HepG2 (cell line): ENCODE results near the gene HMGN4. TPM values are rescaled to one million over a fixed set of nuclear protein-coding genes. Genes with fewer than 3 reads are reported as not detected.

Experiments used
- HIC2 ChIP-seq: sonication (generic); formaldehyde crosslinking; IDR thresholded peaks from 2 replicates; pipeline ENCODE4 v1.9.0; 2022; ENCODE audit warnings: low read depth, missing genetic modification reagents
- KAT8 ChIP-seq: IDR thresholded peaks from 2 replicates; pipeline ENCODE4 v1.6.1; 2016; ENCODE audit warnings: missing genetic modification reagents, missing compliant biosample characterization
- KDM3A ChIP-seq: IDR thresholded peaks from 2 replicates; pipeline ENCODE4 v1.6.1; 2018; ENCODE audit warnings: low read depth, missing compliant biosample characterization
- MLXIP ChIP-seq: sonication (generic); formaldehyde crosslinking; IDR thresholded peaks from 2 replicates; pipeline ENCODE4 v1.9.0; 2021; ENCODE audit warnings: missing genetic modification reagents, borderline replicate concordance
- NRL ChIP-seq: sonication (generic); formaldehyde crosslinking; IDR thresholded peaks from 2 replicates; pipeline ENCODE4 v1.5.0; 2020; ENCODE audit warnings: missing genetic modification reagents, mild to moderate bottlenecking, moderate library complexity, borderline replicate concordance
- ONECUT2 ChIP-seq: sonication (generic); formaldehyde crosslinking; IDR thresholded peaks from 2 replicates; pipeline ENCODE4 v1.4.0; 2020; ENCODE audit warnings: missing genetic modification reagents
- RAD21 ChIP-seq: fragments of 450-650 bp; formaldehyde crosslinking; IDR thresholded peaks from 2 replicates; pipeline ENCODE4 v1.5.0; 2020; ENCODE audit warnings: mild to moderate bottlenecking
- SETDB1 ChIP-seq: sonication (generic); formaldehyde crosslinking; IDR thresholded peaks from 2 replicates; pipeline ENCODE4 v1.5.1; 2020; ENCODE audit warnings: missing genetic modification reagents, mild to moderate bottlenecking, borderline replicate concordance
- THAP8 ChIP-seq: sonication (generic); formaldehyde crosslinking; IDR thresholded peaks from 2 replicates; pipeline ENCODE4 v1.5.1; 2020; ENCODE audit warnings: missing genetic modification reagents, mild to moderate bottlenecking, borderline replicate concordance
- ZNF260 ChIP-seq: sonication (generic); formaldehyde crosslinking; IDR thresholded peaks from 2 replicates; pipeline ENCODE4 v1.4.0; 2020; ENCODE audit warnings: missing genetic modification reagents, low read depth, mild to moderate bottlenecking, borderline replicate concordance
- ZNF615 ChIP-seq: sonication (generic); formaldehyde crosslinking; IDR thresholded peaks from 2 replicates; pipeline ENCODE4 v1.5.0; 2020; ENCODE audit warnings: mild to moderate bottlenecking, missing genetic modification reagents, borderline replicate concordance
- ZNF644 ChIP-seq: IDR thresholded peaks from 2 replicates; pipeline ENCODE4 v1.6.1; 2016; ENCODE audit warnings: low read depth
- ZSCAN12 ChIP-seq: sonication (generic); formaldehyde crosslinking; IDR thresholded peaks from 2 replicates; pipeline ENCODE4 v1.9.0; 2021; ENCODE audit warnings: mild to moderate bottlenecking, missing genetic modification reagents
- ZZZ3 ChIP-seq: sonication (generic); formaldehyde crosslinking; IDR thresholded peaks from 2 replicates; pipeline ENCODE4 v1.4.0; 2020; ENCODE audit warnings: missing genetic modification reagents, mild to moderate bottlenecking, borderline replicate concordance
- polyA plus RNA-seq, 8 experiments: library from polyadenylated mRNA; depleted of rRNA in 3 of 8; stranded (reverse) in 7 of 8; unstranded in 1 of 8; fragments of >200 nt; fragmentation: Illumina TruSeq in 4 of 8; extraction: Trizol in 4 of 8; gene quantifications; 2 replicates each; pipeline versions ENCODE4 v1.2.1 to v1.2.3, GENCODE V29; 2011 to 2016; ENCODE audit warnings: low read depth in 4 of 8, missing spikeins in 1 of 8, mixed read lengths in 1 of 8; ENCODE audit not compliant: insufficient read depth in 1 of 8
- total RNA-seq, 5 experiments: library from RNA; depleted of rRNA; stranded (reverse); fragments of >200 nt; fragmentation: Illumina TruSeq; extraction: Trizol; gene quantifications; 2 replicates each; pipeline ENCODE4 v1.2.3, GENCODE V29; 2016; ENCODE audit warnings: low read depth in 1 of 5
- TF ChIP-seq, protein P1 (sequence below): sonication (generic); formaldehyde crosslinking; IDR thresholded peaks from 2 replicates; pipeline ENCODE4 v1.5.1; 2020; ENCODE audit warnings: missing genetic modification reagents, mild to moderate bottlenecking, borderline replicate concordance
- TF ChIP-seq, protein P2 (sequence below): sonication (generic); formaldehyde crosslinking; IDR thresholded peaks from 2 replicates; pipeline ENCODE4 v1.8.0; 2022; ENCODE audit warnings: missing genetic modification reagents, mild to moderate bottlenecking, moderate library complexity, borderline replicate concordance
- TF ChIP-seq, protein P3 (sequence below): sonication (generic); formaldehyde crosslinking; IDR thresholded peaks from 2 replicates; pipeline ENCODE4 v1.8.1; 2023; ENCODE audit warnings: missing genetic modification reagents, mild to moderate bottlenecking, borderline replicate concordance

Gene HMGN4
- total and polyA plus RNA-seq, 2 of the 13 experiments (the other 11 are each of a cell fraction or from before 2014, with no cell fraction given) = 39.9 to 52.1 TPM

DNA sequence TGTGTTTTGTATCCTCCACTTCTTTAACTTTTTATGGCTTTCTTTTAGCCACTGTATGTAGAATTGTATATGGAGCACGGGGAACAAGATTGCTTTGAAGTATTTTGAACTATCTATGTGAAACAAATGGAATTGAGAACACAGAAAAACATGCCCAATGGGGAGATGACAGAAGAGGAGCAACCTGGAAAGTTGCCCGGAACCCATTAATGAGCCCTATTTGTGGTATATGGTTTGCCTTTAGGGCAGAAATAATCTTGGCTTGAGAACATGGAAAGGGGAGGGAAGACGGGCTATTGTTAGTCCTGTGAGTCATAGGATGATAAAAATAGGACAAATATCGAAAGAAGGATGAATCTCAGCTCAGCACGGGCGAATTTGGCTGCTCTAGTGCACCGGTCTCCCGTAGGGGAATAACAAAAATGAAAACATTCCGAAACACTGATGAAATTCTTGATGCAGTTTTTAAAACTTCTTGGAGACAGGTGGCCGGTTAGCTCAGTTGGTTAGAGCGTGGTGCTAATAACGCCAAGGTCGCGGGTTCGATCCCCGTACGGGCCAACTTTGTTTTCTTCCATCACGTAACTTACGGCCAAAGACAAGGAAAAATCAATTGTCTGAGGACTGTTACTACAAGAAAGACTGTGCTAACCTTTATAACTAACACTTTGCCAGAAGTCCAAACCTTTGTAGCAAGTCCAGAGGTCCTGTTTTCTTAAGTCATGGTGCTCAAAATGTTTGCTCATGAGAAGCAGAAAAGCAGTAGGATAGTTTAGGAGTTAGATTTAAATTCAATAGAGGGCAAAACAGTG lies 15.7 kb downstream of the HMGN4 start (continued):
- TF ChIP-seq ZZZ3 (CRISPR knock-in tag) (no peak), MLXIP (CRISPR knock-in tag) (no peak), KAT8 (peak; percentile 59; the same call in 1 of the 2 replicates), ZNF260 (CRISPR knock-in tag) (no peak), ZNF644 (CRISPR knock-in tag) (no peak), ONECUT2 (CRISPR knock-in tag) (peak; percentile 94), SETDB1 (CRISPR knock-in tag) (no peak), THAP8 (CRISPR knock-in tag) (no peak), RAD21 (CRISPR knock-in tag) (0 out of 2 replicates have a peak, but pooled peaks have one; percentile 5), ZSCAN12 (CRISPR knock-in tag) (no peak), NRL (CRISPR knock-in tag) (no peak), ZNF615 (CRISPR knock-in tag) (no peak; the same call in 1 of the 2 replicates), HIC2 (CRISPR knock-in tag) (no peak), KDM3A (CRISPR knock-in tag) (0 out of 2 replicates have a peak, but pooled peaks have one; percentile 9)
- TF ChIP-seq, protein P1, sequence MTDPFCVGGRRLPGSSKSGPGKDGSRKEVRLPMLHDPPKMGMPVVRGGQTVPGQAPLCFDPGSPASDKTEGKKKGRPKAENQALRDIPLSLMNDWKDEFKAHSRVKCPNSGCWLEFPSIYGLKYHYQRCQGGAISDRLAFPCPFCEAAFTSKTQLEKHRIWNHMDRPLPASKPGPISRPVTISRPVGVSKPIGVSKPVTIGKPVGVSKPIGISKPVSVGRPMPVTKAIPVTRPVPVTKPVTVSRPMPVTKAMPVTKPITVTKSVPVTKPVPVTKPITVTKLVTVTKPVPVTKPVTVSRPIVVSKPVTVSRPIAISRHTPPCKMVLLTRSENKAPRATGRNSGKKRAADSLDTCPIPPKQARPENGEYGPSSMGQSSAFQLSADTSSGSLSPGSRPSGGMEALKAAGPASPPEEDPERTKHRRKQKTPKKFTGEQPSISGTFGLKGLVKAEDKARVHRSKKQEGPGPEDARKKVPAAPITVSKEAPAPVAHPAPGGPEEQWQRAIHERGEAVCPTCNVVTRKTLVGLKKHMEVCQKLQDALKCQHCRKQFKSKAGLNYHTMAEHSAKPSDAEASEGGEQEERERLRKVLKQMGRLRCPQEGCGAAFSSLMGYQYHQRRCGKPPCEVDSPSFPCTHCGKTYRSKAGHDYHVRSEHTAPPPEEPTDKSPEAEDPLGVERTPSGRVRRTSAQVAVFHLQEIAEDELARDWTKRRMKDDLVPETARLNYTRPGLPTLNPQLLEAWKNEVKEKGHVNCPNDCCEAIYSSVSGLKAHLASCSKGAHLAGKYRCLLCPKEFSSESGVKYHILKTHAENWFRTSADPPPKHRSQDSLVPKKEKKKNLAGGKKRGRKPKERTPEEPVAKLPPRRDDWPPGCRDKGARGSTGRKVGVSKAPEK (CRISPR knock-in tag) = 0 out of 2 replicates have a peak, but pooled peaks have one; percentile 28
- TF ChIP-seq, protein P2, sequence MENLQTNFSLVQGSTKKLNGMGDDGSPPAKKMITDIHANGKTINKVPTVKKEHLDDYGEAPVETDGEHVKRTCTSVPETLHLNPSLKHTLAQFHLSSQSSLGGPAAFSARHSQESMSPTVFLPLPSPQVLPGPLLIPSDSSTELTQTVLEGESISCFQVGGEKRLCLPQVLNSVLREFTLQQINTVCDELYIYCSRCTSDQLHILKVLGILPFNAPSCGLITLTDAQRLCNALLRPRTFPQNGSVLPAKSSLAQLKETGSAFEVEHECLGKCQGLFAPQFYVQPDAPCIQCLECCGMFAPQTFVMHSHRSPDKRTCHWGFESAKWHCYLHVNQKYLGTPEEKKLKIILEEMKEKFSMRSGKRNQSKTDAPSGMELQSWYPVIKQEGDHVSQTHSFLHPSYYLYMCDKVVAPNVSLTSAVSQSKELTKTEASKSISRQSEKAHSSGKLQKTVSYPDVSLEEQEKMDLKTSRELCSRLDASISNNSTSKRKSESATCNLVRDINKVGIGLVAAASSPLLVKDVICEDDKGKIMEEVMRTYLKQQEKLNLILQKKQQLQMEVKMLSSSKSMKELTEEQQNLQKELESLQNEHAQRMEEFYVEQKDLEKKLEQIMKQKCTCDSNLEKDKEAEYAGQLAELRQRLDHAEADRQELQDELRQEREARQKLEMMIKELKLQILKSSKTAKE (CRISPR knock-in tag) = no peak
- TF ChIP-seq, protein P3, sequence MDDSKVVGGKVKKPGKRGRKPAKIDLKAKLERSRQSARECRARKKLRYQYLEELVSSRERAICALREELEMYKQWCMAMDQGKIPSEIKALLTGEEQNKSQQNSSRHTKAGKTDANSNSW = no peak
